KMS-11 (cell line): ENCODE measurements around the gene CISD1.

Experiments used
- H2AFZ ChIP-seq: fragments of 200-600 bp; sonication (generic); 2 replicates; pipeline ENCODE4 v1.6.1; 2016; ENCODE audit warnings: antibody characterized with exemption, mixed run types, low read depth
- H3K27ac ChIP-seq: fragments of 200-600 bp; sonication (generic); 2 replicates; pipeline ENCODE4 v1.6.1; 2016; ENCODE audit warnings: mild to moderate bottlenecking, mixed run types
- H3K27me3 ChIP-seq: fragments of 200-600 bp; sonication (generic); 2 replicates; pipeline ENCODE4 v1.6.1; 2017; ENCODE audit warnings: mild to moderate bottlenecking, low read depth, mixed run types, moderate library complexity; ENCODE audit not compliant: insufficient read depth
- H3K36me3 ChIP-seq: fragments of 200-600 bp; sonication (generic); 2 replicates; pipeline ENCODE4 v1.6.1; 2017; ENCODE audit warnings: mild to moderate bottlenecking, mixed run types; ENCODE audit not compliant: insufficient read depth
- H3K4me1 ChIP-seq: fragments of 200-600 bp; sonication (generic); 2 replicates; pipeline ENCODE4 v1.6.1; 2016; ENCODE audit warnings: mild to moderate bottlenecking, low read depth, mixed run types; ENCODE audit not compliant: poor library complexity, severe bottlenecking
- H3K4me2 ChIP-seq: fragments of 200-600 bp; sonication (generic); 2 replicates; pipeline ENCODE4 v1.7.0; 2016; ENCODE audit warnings: mild to moderate bottlenecking, mixed run types
- H3K4me3 ChIP-seq: fragments of 200-600 bp; sonication (generic); IDR thresholded peaks from 2 replicates; pipeline ENCODE4 v1.6.1; 2017; ENCODE audit warnings: low read depth, low read length, mixed read lengths; ENCODE audit not compliant: insufficient read depth
- H3K79me2 ChIP-seq: fragments of 200-600 bp; sonication (generic); 2 replicates; pipeline ENCODE4 v1.6.1; 2016; ENCODE audit warnings: low read depth, mixed run types; ENCODE audit not compliant: insufficient read depth
- H3K9ac ChIP-seq: fragments of 200-600 bp; sonication (generic); 2 replicates; pipeline ENCODE4 v1.6.1; 2016; ENCODE audit warnings: mild to moderate bottlenecking, mixed run types
- H4K20me1 ChIP-seq: fragments of 200-600 bp; sonication (generic); 2 replicates; pipeline ENCODE4 v1.6.1; 2016; ENCODE audit warnings: mild to moderate bottlenecking, mixed run types; ENCODE audit not compliant: insufficient read depth
- TF ChIP-seq, protein P1 (sequence below): fragments of 200-600 bp; sonication (generic); conservative IDR thresholded peaks from 2 replicates; pipeline ENCODE4 v1.6.1; 2017; ENCODE audit warnings: low read depth, mild to moderate bottlenecking, antibody characterized with exemption, low read length, moderate library complexity, mixed read lengths

The CISD1 gene

DNA sequence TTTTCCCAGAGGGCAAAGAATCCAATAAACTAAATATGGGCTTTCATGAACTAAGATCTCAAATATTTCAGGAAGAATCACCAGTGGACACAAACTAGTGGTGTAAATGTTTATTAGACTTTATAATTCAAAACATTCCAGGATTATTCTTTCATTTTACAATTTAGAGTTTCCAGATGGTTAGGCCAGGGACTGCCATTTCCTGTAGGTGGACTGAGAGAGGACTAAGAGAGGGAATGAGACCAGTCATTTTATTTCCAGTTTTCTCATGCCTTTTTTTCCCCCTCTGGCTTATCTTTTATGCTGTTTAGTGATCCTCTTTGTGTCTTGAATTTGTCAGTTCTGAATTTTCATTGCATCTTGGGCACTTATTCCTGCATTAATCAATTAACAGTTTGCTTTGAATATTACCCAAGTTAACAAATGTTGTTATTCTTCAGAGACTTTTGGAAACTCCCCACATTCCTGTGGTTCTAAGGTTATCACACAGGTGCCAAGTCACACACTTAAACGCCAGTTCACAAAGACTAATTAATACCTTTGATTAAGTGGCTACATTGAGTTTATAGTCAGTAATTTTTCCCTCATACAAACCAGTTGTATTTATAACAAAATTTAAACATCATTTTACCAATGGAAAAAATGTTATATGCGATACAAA, 12.3 kb downstream of the CISD1 start:
- H3K4me2 ChIP-seq = peak overlapping the region; percentile 86
- H3K27ac ChIP-seq = peak overlapping the region; percentile 93
- peaks cover 7% of the 10 kb centered on the region for H4K20me1 ChIP-seq
- no peaks in the 10 kb centered on the region; the same call in 1 of the 2 replicates for H3K36me3 ChIP-seq
- no peak overlapping the region for H3K4me3 ChIP-seq
- H2AFZ ChIP-seq = no peak overlapping the region
- TF ChIP-seq, protein P1, sequence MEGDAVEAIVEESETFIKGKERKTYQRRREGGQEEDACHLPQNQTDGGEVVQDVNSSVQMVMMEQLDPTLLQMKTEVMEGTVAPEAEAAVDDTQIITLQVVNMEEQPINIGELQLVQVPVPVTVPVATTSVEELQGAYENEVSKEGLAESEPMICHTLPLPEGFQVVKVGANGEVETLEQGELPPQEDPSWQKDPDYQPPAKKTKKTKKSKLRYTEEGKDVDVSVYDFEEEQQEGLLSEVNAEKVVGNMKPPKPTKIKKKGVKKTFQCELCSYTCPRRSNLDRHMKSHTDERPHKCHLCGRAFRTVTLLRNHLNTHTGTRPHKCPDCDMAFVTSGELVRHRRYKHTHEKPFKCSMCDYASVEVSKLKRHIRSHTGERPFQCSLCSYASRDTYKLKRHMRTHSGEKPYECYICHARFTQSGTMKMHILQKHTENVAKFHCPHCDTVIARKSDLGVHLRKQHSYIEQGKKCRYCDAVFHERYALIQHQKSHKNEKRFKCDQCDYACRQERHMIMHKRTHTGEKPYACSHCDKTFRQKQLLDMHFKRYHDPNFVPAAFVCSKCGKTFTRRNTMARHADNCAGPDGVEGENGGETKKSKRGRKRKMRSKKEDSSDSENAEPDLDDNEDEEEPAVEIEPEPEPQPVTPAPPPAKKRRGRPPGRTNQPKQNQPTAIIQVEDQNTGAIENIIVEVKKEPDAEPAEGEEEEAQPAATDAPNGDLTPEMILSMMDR = no peak
- peaks cover 27% of the 10 kb centered on the region; the same call in 1 of the 2 replicates for H3K79me2 ChIP-seq
- H3K4me1 ChIP-seq = peaks cover 78% of the 10 kb centered on the region
- peak overlapping the region; percentile 50; the same call in 1 of the 2 replicates for H3K9ac ChIP-seq
- no peaks in the 10 kb centered on the region for H3K27me3 ChIP-seq

DNA sequence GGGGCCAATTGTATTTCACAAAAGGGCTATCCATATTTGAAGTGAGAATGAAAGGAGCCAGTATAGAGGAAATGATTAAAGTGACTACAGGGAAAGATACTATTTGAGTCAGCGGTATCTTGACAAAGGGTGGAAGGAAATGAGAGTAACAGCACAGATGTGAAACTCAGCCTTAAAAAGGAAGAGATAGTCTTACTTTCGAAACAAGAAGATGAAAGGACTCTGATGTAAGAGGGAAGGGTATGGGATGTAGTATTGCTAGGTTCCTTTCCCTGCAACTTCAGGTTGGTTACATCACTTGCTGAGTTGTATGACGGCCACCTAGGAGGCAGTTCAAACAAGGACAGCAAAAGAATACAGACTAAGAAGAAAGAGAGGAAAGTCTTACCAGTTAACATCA, 13.7 kb downstream of the CISD1 start:
- H2AFZ ChIP-seq = no peak overlapping the region
- peak overlapping the region; percentile 50; the same call in 1 of the 2 replicates for H3K9ac ChIP-seq
- peaks cover 7% of the 10 kb centered on the region for H4K20me1 ChIP-seq
- peak overlapping the region; percentile 86 for H3K4me2 ChIP-seq
- H3K27me3 ChIP-seq = no peaks in the 10 kb centered on the region
- H3K4me1 ChIP-seq = peaks cover 69% of the 10 kb centered on the region
- no peak overlapping the region for H3K4me3 ChIP-seq
- TF ChIP-seq, protein P1 = no peak
- peaks cover 19% of the 10 kb centered on the region; the same call in 1 of the 2 replicates for H3K79me2 ChIP-seq
- H3K27ac ChIP-seq = peak overlapping the region; percentile 93
- H3K36me3 ChIP-seq = no peaks in the 10 kb centered on the region; the same call in 1 of the 2 replicates

DNA sequence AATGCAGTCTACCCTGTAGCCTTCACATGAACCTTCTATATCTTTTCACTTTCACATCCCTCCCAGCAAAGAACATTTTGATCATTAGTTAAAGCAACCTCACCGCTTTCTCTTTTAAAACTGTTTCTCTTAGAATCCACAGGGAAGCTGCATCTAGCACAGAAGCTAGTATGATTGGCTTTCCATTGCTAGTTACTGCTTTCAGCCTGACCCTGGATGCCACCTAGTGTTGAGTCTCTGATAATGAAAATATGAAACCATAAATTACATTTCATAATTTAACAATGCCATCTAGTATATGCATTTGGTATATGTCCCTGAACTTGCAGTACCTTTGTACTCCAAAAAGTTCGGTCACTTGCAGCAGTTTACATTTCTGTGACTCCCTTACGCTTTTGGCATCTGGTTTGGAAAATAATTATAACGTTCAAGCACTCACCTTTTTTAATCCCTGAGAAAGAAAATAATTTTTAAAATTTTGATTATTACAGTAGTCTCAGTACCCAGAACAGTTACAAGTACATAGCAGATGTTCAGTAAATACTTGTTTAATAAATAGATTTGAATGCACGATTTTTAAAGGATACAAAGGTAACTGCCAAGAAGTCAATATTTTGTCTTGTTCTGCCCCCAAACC, 22.7 kb downstream of the CISD1 start:
- Histone ChIP-seq H3K36me3 (no peaks in the 10 kb centered on the region), H2AFZ (no peak overlapping the region), H3K79me2 (no peaks in the 10 kb centered on the region), H4K20me1 (no peaks in the 10 kb centered on the region), H3K4me2 (peak overlapping the region; percentile 4), H3K27ac (no peak overlapping the region), H3K4me1 (peaks cover 13% of the 10 kb centered on the region), H3K4me3 (no peak overlapping the region), H3K9ac (no peak overlapping the region), H3K27me3 (no peaks in the 10 kb centered on the region)
- TF ChIP-seq, protein P1 = peak; percentile 77

DNA sequence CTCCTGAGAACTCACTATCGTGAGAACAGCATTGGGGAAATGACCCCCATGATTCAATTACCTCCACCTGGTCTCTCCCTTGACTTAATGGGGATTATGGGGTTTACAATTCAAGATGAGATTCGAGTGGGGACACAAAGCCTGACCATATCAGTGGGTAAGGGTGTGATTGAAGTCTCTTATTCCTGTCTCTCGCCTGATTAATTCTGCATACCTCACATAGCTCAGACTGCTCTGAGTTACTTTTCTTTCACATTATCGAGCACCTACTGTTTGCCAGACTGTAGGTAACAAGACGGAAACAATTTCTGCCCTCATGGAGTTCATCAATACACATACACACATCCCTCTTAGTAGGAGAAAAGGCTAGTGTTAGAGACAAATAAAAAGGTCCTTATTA, 25.0 kb downstream of the CISD1 start:
- Histone ChIP-seq H3K27ac (no peak overlapping the region), H3K4me3 (no peak overlapping the region), H2AFZ (no peak overlapping the region), H3K79me2 (no peaks in the 10 kb centered on the region), H3K27me3 (no peaks in the 10 kb centered on the region), H3K9ac (no peak overlapping the region), H3K36me3 (no peaks in the 10 kb centered on the region), H3K4me2 (no peak overlapping the region), H4K20me1 (no peaks in the 10 kb centered on the region), H3K4me1 (peaks cover 13% of the 10 kb centered on the region)
- TF ChIP-seq, protein P1 = no peak
